GM18505 (cell line): ENCODE results near the gene MYOM1.

Experiments
- ATAC-seq: cut with Tn5 transposase; IDR thresholded peaks from one replicate; pipeline ENCODE4 v1.9.1; 2021; ENCODE audit not compliant: unreplicated experiment
- POLR2A ChIP-seq: IDR thresholded peaks from 4 replicates; pipeline ENCODE4 v1.6.1; 2011; ENCODE audit warnings: borderline replicate concordance; ENCODE audit not compliant: insufficient read depth, insufficient read length; ENCODE audit errors: extremely low read depth

The MYOM1 gene

DNA sequence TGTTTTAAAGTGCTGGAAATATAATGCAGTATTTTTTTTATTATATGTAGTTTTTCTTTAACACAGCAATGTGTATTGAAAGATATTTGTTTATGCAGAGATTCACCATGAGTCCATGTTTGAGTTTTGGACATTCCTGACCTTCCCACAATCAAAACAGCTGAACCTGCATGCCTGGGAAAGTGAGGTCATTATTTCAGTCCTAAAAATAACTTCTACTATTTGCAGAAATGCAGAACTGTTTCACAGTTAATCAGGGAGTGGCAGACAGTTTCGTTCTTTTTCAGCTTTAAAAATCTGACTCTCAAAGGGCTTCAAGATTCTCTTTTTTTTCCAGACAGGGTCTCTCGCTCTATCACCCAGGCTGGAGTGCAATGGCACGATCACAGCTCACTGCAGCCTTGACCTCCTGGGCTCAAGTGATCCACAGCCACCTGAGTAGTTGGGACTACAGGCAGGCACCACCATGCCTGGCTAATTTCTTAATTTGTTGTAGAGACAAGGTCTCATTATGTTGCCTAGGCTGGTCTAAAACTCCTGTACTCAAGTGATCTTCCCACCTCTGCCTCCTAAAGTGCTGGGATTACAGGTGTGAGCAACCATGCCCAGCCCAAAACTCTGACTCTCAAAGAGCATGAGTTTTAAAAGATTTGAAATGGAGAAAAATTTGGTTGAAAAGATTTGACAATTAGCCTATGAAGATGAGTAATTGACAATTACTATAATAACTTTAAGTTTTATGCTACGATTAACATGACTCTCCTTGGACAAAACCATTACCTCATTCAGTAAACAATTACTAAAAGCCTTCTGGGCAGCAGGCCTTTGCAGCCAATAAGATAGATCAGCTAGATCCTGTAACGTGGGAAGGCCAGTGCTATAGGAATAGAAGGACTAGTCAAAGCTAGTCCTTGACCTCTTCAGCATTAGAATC is 37.2 kb upstream of the MYOM1 start:
- no peak for ATAC-seq
- TF ChIP-seq POLR2A, result no peak

DNA sequence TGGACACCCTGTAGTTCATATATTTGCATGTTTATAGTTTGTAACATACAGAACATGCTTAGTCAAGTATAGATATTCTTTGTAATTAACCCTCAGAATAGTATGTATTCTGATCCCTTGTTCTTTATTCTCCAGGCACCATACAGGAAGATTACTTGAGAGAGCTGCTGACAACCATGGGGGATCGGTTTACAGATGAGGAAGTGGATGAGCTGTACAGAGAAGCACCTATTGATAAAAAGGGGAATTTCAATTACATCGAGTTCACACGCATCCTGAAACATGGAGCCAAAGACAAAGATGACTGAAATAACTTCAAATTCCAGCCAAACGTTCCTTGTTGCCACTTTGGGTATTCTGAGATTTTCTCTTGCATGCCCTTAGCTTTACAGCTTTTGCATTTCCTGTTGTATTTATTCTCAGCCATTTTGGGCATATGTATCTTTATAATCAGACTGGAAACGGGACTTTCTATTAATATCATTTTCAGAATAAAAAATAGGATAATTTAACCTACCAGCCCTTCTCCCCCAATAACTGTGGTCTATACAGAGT is 35.9 kb upstream of the MYOM1 start:
- no peak for ATAC-seq
- TF ChIP-seq POLR2A, result no peak

DNA sequence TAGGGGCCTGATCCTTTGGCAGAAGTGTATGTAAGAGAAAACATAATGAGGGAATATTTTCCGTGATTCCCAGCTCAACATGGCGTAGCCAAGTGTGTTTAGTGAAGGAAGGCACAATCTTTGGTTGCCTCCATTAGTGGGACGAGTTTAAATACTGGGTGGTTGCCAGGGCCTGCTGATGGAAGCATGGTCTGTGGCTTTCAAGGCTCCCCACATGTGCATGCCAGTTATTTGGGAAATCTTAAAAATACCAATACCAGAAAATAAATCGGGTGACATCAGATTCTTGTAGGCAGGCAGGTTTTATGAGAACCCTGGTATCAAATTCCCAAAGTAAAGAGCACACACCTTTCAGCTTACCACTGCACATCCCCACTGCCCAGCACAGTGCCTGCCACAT is 35.0 kb upstream of the MYOM1 start:
- no peak for TF ChIP-seq POLR2A

DNA sequence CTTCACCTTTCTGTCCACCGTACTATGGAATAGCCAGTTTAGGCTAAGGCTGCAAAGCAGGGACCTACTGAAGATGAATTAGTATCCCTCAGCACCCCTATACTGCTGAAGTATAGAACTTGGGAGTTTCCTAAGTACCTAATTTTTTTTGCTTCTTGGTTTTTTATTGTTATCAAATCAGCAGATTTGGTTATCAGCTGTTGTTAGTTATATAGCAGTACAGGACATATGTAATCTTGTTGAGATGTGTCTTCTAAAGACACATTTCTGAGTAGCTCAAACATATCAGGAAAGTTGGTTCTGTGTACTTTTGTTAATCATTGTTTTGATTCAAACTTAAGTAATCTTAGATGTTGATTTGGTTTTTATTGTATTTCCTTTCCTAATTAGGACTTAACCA is 33.1 kb upstream of the MYOM1 start:
- no peak for ATAC-seq
- peak; percentile 19 for TF ChIP-seq POLR2A

More for the DNA sequence above, 35.0 kb upstream of the MYOM1 start:
- no peak for ATAC-seq

DNA sequence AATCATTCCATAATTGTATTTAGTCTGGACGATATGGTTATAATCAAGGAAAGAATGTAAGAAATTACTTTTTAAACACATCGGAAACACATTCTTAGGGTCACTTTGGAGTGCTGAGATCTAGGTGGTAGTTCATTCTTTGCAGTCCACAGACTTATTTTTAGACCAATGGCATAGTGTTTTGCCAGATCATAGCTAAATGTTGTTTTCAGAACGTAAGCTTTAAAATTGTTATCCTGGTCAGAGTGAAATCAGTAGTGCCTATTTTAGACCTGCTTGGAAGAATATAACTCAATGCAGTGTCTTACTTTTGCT is 32.2 kb upstream of the MYOM1 start:
- ATAC-seq, result no peak
- TF ChIP-seq POLR2A, result no peak

DNA sequence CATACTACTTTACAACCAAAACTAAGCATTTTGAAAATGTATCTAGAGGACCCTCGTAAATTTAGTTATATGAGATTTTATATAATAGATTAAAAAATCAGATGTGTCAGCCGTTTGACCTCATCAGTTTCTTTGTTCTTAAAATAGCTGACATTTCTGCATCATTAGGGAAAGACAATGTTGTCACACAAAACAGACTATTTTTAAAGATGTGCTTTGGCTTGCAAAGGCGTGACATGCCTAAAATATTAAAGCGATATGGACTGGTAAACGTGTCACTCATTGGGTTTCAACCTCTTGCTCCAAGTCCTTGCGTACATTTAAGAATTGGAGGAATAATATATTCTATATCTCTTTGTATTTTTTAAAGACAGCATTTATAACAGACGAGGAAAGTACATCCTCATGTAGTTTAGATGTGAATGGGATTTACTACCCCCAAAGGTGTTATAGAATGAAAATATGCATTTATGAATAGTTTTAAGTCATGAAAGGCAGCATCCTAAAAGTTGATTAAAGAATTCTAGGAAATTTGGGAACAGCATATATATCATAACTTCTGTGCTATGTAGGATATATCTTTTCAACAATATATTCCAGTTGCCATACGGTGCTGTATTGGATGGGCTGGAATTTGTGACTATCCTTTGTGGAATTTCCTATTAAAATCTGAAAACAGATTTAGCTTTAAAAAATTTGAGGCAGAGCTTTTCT is 31.6 kb upstream of the MYOM1 start:
- no peak for ATAC-seq
- TF ChIP-seq POLR2A, result no peak

DNA sequence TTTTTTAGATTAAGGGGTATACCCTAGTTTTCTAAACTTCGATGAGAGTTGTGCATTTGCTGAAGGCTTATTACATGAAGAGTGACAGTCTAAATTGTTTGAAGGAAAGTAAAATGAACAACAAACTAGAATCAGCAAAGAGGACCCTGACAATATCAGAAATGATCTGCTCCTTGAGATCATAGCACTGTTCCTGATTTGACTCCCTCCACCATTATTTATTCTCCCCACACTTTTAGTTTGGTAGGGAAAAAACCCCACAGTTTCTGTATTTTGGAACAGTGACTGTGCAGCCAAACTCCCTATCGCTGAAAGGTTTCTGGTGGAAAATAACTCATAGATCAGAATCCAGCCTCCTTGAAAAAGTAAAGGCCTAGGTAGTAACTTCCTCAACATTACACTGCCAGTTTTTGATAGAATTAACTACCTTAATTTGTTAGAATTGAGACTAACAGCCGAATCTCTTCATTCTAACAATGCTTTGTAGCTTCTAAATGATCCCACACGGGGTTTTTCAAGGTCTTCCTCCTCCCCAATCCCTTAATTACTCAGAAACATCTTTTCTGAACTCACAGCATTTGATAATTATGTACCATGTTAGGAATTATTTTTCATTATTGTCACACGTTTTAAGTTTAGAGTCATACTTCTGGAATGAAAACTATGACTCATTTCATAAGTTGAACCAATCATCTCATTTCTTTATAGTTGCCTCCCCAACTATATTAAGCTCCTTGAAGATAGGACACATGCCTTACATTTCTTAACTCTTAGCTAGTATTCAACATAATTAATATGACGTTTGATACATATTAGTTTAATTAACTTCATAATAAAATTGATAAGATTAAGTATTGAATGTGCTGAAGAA is 30.7 kb upstream of the MYOM1 start:
- no peak for ATAC-seq
- no peak for TF ChIP-seq POLR2A

DNA sequence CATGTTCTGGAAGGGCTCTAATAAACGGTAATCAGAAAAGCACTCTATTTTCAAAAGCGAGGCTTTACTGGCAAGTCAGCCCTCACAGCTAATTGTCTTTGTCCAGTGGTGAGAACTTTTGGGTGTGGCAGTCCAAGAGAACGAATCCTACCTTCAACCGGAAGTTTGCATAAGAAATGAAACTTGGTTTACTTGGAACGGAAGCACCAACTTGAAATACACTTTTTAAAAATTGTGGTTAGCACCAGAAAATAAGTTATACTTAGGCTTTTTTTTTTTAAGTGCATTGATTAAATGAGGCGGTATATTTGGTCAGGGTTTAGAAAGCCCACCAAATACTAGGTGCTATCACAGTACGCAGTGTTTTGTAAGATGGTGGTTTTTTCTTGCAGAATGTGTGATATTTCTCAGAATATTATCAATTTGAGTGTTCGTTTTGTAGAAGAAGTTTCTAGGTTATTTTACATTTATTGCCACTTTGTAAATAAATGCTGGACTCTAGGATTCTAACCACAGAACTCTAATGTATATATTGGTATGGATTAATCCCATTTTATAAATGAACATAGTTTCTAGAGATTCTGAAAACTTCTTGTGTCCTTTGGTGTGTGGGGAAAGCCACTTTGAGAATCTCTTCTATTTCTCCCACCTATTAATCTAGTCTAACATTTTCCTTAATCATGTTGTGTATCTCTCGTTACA is 29.0 kb upstream of the MYOM1 start:
- TF ChIP-seq POLR2A, result no peak
- no peak for ATAC-seq

DNA sequence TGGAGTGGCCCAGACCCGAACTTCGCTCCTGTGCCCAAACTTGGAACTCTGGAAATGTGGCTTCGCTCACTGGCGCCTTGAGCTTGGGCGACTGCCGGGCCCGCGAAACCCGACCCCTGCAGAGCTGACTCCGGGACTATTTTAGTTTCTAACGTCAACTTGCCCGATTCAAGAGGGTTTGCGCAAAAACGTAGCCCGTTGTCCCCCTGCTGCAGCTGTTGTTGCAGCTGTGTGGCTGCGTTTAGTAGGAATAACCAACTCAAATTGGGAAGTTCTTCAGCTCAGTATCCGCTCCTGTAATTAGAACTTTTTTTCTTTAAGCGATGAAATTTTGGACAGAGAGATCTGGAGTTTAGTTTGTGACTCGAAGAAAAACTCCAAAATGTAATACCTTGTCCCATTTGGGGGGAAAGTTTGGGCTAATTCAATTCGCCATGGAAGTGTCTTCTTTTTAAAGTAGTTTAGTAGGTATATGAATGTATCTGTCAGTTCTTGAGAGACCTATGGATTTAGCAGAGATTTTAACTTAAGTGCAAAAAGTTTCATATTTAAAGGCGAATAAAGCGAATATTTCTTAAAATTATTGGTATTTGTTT is 28.4 kb upstream of the MYOM1 start:
- no peak for TF ChIP-seq POLR2A
- no peak for ATAC-seq

DNA sequence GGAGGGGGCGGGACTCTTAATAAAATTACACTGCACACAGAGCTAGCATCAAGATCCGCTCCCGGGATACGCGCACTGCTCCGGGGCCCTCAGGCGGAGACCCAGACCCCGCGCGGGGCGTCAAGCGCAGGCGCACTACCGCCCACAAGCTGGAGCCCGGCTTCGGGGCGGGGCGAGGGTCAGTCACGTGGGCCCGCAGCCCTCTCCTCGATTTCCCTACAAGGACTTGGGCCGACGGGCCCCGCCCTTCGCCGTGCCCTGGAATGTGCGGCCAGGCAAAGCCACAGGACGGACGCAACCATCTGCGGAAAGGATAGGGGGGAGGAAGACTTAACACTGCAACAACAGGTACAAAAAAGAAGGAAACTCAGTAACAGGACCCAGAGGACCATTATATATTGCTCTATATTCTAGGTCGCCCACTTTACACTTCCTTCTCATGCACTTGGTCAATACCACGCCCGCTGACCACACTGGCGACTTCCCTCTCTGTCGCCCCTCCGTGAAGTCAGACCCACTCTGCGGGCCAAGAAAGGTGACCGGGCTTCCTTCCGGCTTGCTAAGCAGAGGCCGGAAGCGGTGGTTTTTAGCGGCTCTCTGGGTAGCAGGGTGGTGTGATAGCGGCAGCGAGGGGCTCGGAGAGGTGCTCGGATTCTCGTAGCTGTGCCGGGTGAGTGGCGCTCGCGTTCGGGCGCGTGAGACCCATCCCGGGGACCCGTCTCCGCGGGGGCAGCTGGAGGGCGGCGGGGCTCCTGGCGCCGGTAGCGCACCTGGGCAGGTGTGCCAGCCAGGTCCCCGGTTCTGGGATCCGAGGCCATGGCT is 27.7 kb upstream of the MYOM1 start, which contains the start of gene MYL12A:
MYL12A (plus strand) TSS at position 562 of the 822 bp plus-strand sequence. CDS start 5,447 bp downstream, outside the sequence.
- ATAC-seq, result peak; percentile 83
- peak; percentile 99 for TF ChIP-seq POLR2A

DNA sequence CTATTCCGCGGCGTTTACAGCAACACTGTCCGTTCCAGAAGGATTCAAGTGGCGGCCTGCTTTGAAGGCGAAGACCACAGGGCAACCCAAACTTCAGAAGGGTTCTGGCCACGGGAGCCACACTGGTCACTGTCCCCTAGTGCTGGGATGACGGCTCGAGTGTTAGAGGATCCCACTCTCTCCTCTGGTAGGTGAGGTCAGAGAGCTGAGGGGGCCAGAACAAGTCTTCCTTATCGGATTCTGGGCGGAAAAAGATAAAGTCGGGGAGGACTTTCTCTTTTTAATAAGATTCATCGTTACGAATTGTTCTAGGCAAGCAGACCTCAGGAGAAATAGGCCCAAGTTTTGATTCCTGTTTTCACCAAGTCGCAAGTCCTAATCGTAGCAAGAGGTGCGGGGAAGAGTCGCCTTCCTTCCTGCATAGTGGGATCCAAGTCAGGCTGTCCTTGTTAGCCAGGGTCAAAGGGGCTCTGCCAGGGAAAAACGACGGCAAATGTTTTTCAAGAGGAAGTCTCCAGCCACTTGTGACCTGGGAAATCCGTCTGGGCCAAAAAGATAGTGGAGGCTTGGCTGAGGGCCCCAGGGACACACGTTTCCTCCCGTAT is 27.0 kb upstream of the MYOM1 start:
- TF ChIP-seq POLR2A, result peak; percentile 67
- ATAC-seq, result no peak
